ENCODE results near the gene ITGAD. TPM values are rescaled to one million over a fixed set of nuclear protein-coding genes. Genes with fewer than 3 reads are reported as not detected.
A peak's percentile ranks its signal among the peaks of the same experiment; 100 is the strongest.

The ITGAD gene
- not detected for total RNA-seq

- WGBS, result 71% methylated on average over 5 of the region's 5 CpGs
- no peak for DNase-seq (ENCODE audit: low spot score in 2 of 2)
- no peak within 1 kb of the TSS for H3K4me3 ChIP-seq
- peaks cover 9% of the 10 kb centered on the region for H3K27me3 ChIP-seq
- no peak within 1 kb of the TSS for H3K27ac ChIP-seq
- no peak for TF ChIP-seq POLR2AphosphoS5 (IDR thresholded peaks at IDR 0.05)
- no peak for TF ChIP-seq CTCF (IDR thresholded peaks at IDR 0.05)
- no peak for TF ChIP-seq EP300 (IDR thresholded peaks at IDR 0.05)
- no peak for TF ChIP-seq POLR2A (IDR thresholded peaks at IDR 0.05)
- H3K9me3 ChIP-seq, result no peaks in the 10 kb centered on the region
- no peaks in the 10 kb centered on the region for H3K36me3 ChIP-seq
- no peaks in the 10 kb centered on the region for H3K4me1 ChIP-seq
Measured at GRCh38 chr16:31393056-31393455, at the start of gene ITGAD. TSS of gene ITGAD (plus strand) at chr16:31393335. CDS start at chr16:31393361, 26 bp downstream.

- H3K36me3 ChIP-seq, result no peaks in the 10 kb centered on the region
- no peaks in the 10 kb centered on the region for H3K27me3 ChIP-seq
- TF ChIP-seq CTCF (IDR thresholded peaks at IDR 0.05), result no peak
- TF ChIP-seq POLR2AphosphoS5 (IDR thresholded peaks at IDR 0.05), result no peak
- TF ChIP-seq POLR2A (IDR thresholded peaks at IDR 0.05), result no peak
- TF ChIP-seq EP300 (IDR thresholded peaks at IDR 0.05), result no peak
- H3K27ac ChIP-seq, result no peak overlapping the region
- H3K4me1 ChIP-seq, result no peaks in the 10 kb centered on the region
- 73% methylated on average over 9 of the region's 9 CpGs for WGBS
- DNase-seq (ENCODE audit: low spot score in 2 of 2), result peak; percentile 15 to 61
- H3K4me3 ChIP-seq, result no peak overlapping the region
- H3K9me3 ChIP-seq, result no peaks in the 10 kb centered on the region
Measured at GRCh38 chr16:31344712-31345111, 48.4 kb upstream of the ITGAD start.

GRCh38 chr16:31347445-31347844 is 45.7 kb upstream of the ITGAD start:
- 77% methylated on average over 5 of the region's 5 CpGs for WGBS
- H3K9me3 ChIP-seq, result no peaks in the 10 kb centered on the region
- TF ChIP-seq CTCF (IDR thresholded peaks at IDR 0.05) (no peak), POLR2A (IDR thresholded peaks at IDR 0.05) (no peak), EP300 (IDR thresholded peaks at IDR 0.05) (no peak), POLR2AphosphoS5 (IDR thresholded peaks at IDR 0.05) (no peak)
- H3K27me3 ChIP-seq, result peaks cover 5% of the 10 kb centered on the region
- no peaks in the 10 kb centered on the region for H3K4me1 ChIP-seq
- H3K27ac ChIP-seq, result no peak overlapping the region
- H3K36me3 ChIP-seq, result no peaks in the 10 kb centered on the region
- H3K4me3 ChIP-seq, result no peak overlapping the region
- DNase-seq (ENCODE audit: low spot score in 2 of 2), result peak in 1 of 2 donors; percentile 7

GRCh38 chr16:31348579-31348978 is 44.6 kb upstream of the ITGAD start:
- Histone ChIP-seq H3K9me3 (no peaks in the 10 kb centered on the region), H3K4me1 (no peaks in the 10 kb centered on the region), H3K4me3 (no peak overlapping the region), H3K36me3 (no peaks in the 10 kb centered on the region), H3K27me3 (peaks cover 5% of the 10 kb centered on the region), H3K27ac (no peak overlapping the region)
- no peak for DNase-seq (ENCODE audit: low spot score in 2 of 2)
- TF ChIP-seq POLR2A (IDR thresholded peaks at IDR 0.05) (no peak), CTCF (IDR thresholded peaks at IDR 0.05) (no peak), POLR2AphosphoS5 (IDR thresholded peaks at IDR 0.05) (no peak), EP300 (IDR thresholded peaks at IDR 0.05) (no peak)
- WGBS, result 36% methylated on average over 3 of the region's 3 CpGs

- 80% methylated on average over 12 of the region's 12 CpGs for WGBS
- no peaks in the 10 kb centered on the region for H3K9me3 ChIP-seq
- TF ChIP-seq POLR2AphosphoS5 (IDR thresholded peaks at IDR 0.05) (no peak), CTCF (IDR thresholded peaks at IDR 0.05) (no peak), EP300 (IDR thresholded peaks at IDR 0.05) (no peak), POLR2A (IDR thresholded peaks at IDR 0.05) (no peak)
- no peak overlapping the region for H3K4me3 ChIP-seq
- no peaks in the 10 kb centered on the region for H3K36me3 ChIP-seq
- no peaks in the 10 kb centered on the region for H3K4me1 ChIP-seq
- peaks cover 5% of the 10 kb centered on the region for H3K27me3 ChIP-seq
- no peak for DNase-seq (ENCODE audit: low spot score in 2 of 2)
- H3K27ac ChIP-seq, result no peak overlapping the region
Measured at GRCh38 chr16:31350275-31351005, 42.7 kb upstream of the ITGAD start.

Measured in suprapubic skin (tissue), 4 donors.